Astrocyte (in vitro differentiated cells and primary cell): ENCODE results near the gene MDM1. TPM values are rescaled to one million over a fixed set of nuclear protein-coding genes. Genes with fewer than 3 reads are reported as not detected.
A peak's percentile ranks its signal among the peaks of the same experiment; 100 is the strongest.

ENCODE experiments used
- DNase-seq: peaks from one replicate; pipeline ENCODE4 v3.0.0-alpha.2; 2010; ENCODE audit warnings: low read depth
- FAIRE-seq: peaks from 2 replicates; lab custom pipeline; 2011; peaks lifted over from hg19 to GRCh38; lab: Jason Lieb, UNC
- H2AFZ ChIP-seq: 2 replicates; pipeline ENCODE4 v1.6.0; 2012; ENCODE audit warnings: low read depth, low read length, inconsistent platforms
- H3K27ac ChIP-seq: 2 replicates; pipeline ENCODE4 v1.5.1; 2011; ENCODE audit warnings: low read depth, low read length, inconsistent platforms
- H3K27me3 ChIP-seq: 2 replicates; pipeline ENCODE4 v1.6.0; 2011; ENCODE audit warnings: low read length, inconsistent platforms; ENCODE audit not compliant: insufficient read depth
- H3K36me3 ChIP-seq: 2 replicates; pipeline ENCODE4 v1.5.1; 2011; ENCODE audit warnings: low read length, inconsistent platforms; ENCODE audit not compliant: insufficient read depth
- H3K4me1 ChIP-seq: 2 replicates; pipeline ENCODE4 v1.5.1; 2011; ENCODE audit warnings: low read length, inconsistent platforms; ENCODE audit not compliant: insufficient read depth
- H3K4me2 ChIP-seq: 2 replicates; pipeline ENCODE4 v1.6.0; 2012; ENCODE audit warnings: low read length, inconsistent platforms
- H3K4me3 ChIP-seq: 2 replicates; pipeline ENCODE4 v1.5.1; 2011; ENCODE audit warnings: low read depth, mild to moderate bottlenecking, low read length, inconsistent platforms; ENCODE audit not compliant: insufficient read depth
- H3K79me2 ChIP-seq: 2 replicates; pipeline ENCODE4 v1.6.0; 2012; ENCODE audit warnings: mild to moderate bottlenecking, low read length, inconsistent platforms; ENCODE audit not compliant: insufficient read depth
- H3K9ac ChIP-seq: 2 replicates; pipeline ENCODE4 v1.6.0; 2012; ENCODE audit warnings: mild to moderate bottlenecking, low read length, inconsistent platforms
- H3K9me3 ChIP-seq: 2 replicates; pipeline ENCODE4 v1.5.1; 2012; ENCODE audit warnings: low read depth, mild to moderate bottlenecking, low read length, inconsistent platforms; ENCODE audit not compliant: insufficient read depth
- H4K20me1 ChIP-seq: 2 replicates; pipeline ENCODE4 v1.6.0; 2012; ENCODE audit warnings: low read length, inconsistent platforms; ENCODE audit not compliant: insufficient read depth
- H3K27ac Mint-ChIP-seq: one replicate; pipeline ENCODE4 v1.8.0; 2021; ENCODE audit warnings: mild to moderate bottlenecking, mixed read lengths; ENCODE audit not compliant: unreplicated experiment
- H3K27me3 Mint-ChIP-seq: one replicate; pipeline ENCODE4 v1.8.0; 2021; ENCODE audit warnings: low read depth, mixed read lengths; ENCODE audit not compliant: unreplicated experiment
- H3K36me3 Mint-ChIP-seq: one replicate; pipeline ENCODE4 v1.8.0; 2021; ENCODE audit warnings: low read depth, mixed read lengths; ENCODE audit not compliant: unreplicated experiment
- H3K4me1 Mint-ChIP-seq: one replicate; pipeline ENCODE4 v1.8.0; 2021; ENCODE audit warnings: low read depth, mixed read lengths; ENCODE audit not compliant: unreplicated experiment
- H3K4me3 Mint-ChIP-seq: one replicate; pipeline ENCODE4 v1.8.0; 2021; ENCODE audit warnings: mild to moderate bottlenecking, moderate library complexity, mixed read lengths; ENCODE audit not compliant: unreplicated experiment
- H3K9me3 Mint-ChIP-seq: one replicate; pipeline ENCODE4 v1.8.0; 2021; ENCODE audit warnings: mild to moderate bottlenecking, mixed read lengths; ENCODE audit not compliant: unreplicated experiment
- CTCF ChIP-seq: IDR thresholded peaks from 2 replicates; pipeline ENCODE4 v1.5.1; 2011; ENCODE audit warnings: low read depth, mild to moderate bottlenecking, inconsistent platforms, low read length, moderate library complexity; ENCODE audit not compliant: insufficient read depth
- EZH2 ChIP-seq: IDR thresholded peaks from 2 replicates; pipeline ENCODE4 v1.6.1; 2012; ENCODE audit warnings: mild to moderate bottlenecking, low read length, inconsistent platforms; ENCODE audit not compliant: insufficient read depth
- total RNA-seq: library from RNA; stranded (reverse); gene quantifications from 2 replicates; pipeline ENCODE4 v1.2.1, GENCODE V29; 2021

The MDM1 gene
- total RNA-seq, 1 donor from 2014 or later = 10.8 TPM

GRCh38 chr12:68267892-68268396 lies 64.2 kb downstream of the MDM1 start:
- H3K4me2 ChIP-seq = no peak overlapping the region
- H3K36me3 ChIP-seq = no peaks in the 10 kb centered on the region
- Mint-ChIP-seq H3K4me3 (no peak overlapping the region), H3K27ac (no peak overlapping the region), H3K36me3 (no peaks in the 10 kb centered on the region), H3K9me3 (no peaks in the 10 kb centered on the region), H3K27me3 (no peaks in the 10 kb centered on the region), H3K4me1 (peaks cover 5% of the 10 kb centered on the region)
- no peaks in the 10 kb centered on the region for H4K20me1 ChIP-seq
- no peaks in the 10 kb centered on the region for H3K79me2 ChIP-seq
- peaks cover 8% of the 10 kb centered on the region for H3K4me1 ChIP-seq
- no peaks in the 10 kb centered on the region for H3K27me3 ChIP-seq
- H2AFZ ChIP-seq = no peak overlapping the region
- H3K9me3 ChIP-seq = no peaks in the 10 kb centered on the region
- H3K27ac ChIP-seq = peak overlapping the region; percentile 11
- DNase-seq (peak; percentile 80), FAIRE-seq (no peak)
- peak overlapping the region; percentile 8 for H3K9ac ChIP-seq
- no peak overlapping the region for H3K4me3 ChIP-seq
- TF ChIP-seq EZH2 = no peak
- TF ChIP-seq CTCF = no peak

GRCh38 chr12:68264857-68265256 lies 67.3 kb downstream of the MDM1 start:
- H3K27ac Mint-ChIP-seq = no peak overlapping the region
- H3K79me2 ChIP-seq = no peaks in the 10 kb centered on the region
- peaks cover 11% of the 10 kb centered on the region for H3K4me1 ChIP-seq
- no peaks in the 10 kb centered on the region for H3K27me3 Mint-ChIP-seq
- peak overlapping the region; percentile 88 for H3K27ac ChIP-seq
- H3K4me3 ChIP-seq = peak overlapping the region; percentile 7
- peak overlapping the region; percentile 71 for H3K4me2 ChIP-seq
- TF ChIP-seq EZH2 = no peak
- TF ChIP-seq CTCF = no peak
- peak overlapping the region; percentile 66 for H3K9ac ChIP-seq
- H3K4me3 Mint-ChIP-seq = no peak overlapping the region
- H3K36me3 ChIP-seq = no peaks in the 10 kb centered on the region
- no peaks in the 10 kb centered on the region for H3K9me3 Mint-ChIP-seq
- no peak overlapping the region for H2AFZ ChIP-seq
- H3K36me3 Mint-ChIP-seq = no peaks in the 10 kb centered on the region
- no peaks in the 10 kb centered on the region for H3K27me3 ChIP-seq
- DNase-seq (peak; percentile 84), FAIRE-seq (peak; percentile 69)
- no peaks in the 10 kb centered on the region for H4K20me1 ChIP-seq
- no peaks in the 10 kb centered on the region for H3K9me3 ChIP-seq
- H3K4me1 Mint-ChIP-seq = peaks cover 15% of the 10 kb centered on the region

- H3K4me1 ChIP-seq = peaks cover 17% of the 10 kb centered on the region
- TF ChIP-seq EZH2 = no peak
- TF ChIP-seq CTCF = no peak
- no peak overlapping the region for H3K27ac Mint-ChIP-seq
- peak; percentile 48 for DNase-seq
- peak overlapping the region; percentile 71 for H3K4me2 ChIP-seq
- no peak overlapping the region for H2AFZ ChIP-seq
- no peaks in the 10 kb centered on the region for H3K27me3 ChIP-seq
- no peaks in the 10 kb centered on the region for H3K36me3 ChIP-seq
- no peak overlapping the region for H3K4me3 Mint-ChIP-seq
- H4K20me1 ChIP-seq = no peaks in the 10 kb centered on the region
- peaks cover 20% of the 10 kb centered on the region for H3K4me1 Mint-ChIP-seq
- peak overlapping the region; percentile 13 for H3K4me3 ChIP-seq
- H3K36me3 Mint-ChIP-seq = no peaks in the 10 kb centered on the region
- no peaks in the 10 kb centered on the region for H3K27me3 Mint-ChIP-seq
- peak overlapping the region; percentile 66 for H3K9ac ChIP-seq
- H3K9me3 Mint-ChIP-seq = no peaks in the 10 kb centered on the region
- FAIRE-seq = no peak
- H3K27ac ChIP-seq = peak overlapping the region; percentile 88
- no peaks in the 10 kb centered on the region for H3K9me3 ChIP-seq
- H3K79me2 ChIP-seq = no peaks in the 10 kb centered on the region
Measured at GRCh38 chr12:68264158-68264855, 67.9 kb downstream of the MDM1 start.
